GM23338 (cell line): Measurements from ENCODE around the gene CACTIN. TPM values are rescaled to one million over a fixed set of nuclear protein-coding genes. Genes with fewer than 3 reads are reported as not detected.

Experiments used
- ATAC-seq: fragments of 200-7000 bp; cut with Tn5 transposase; 3 replicates; pipeline ENCODE4 v1.9.1; 2020
- DNase-seq: peaks from one replicate; pipeline ENCODE4 v3.0.0-alpha.2; 2015; ENCODE audit warnings: low spot score
- H2AFZ ChIP-seq: fragments of 200-600 bp; sonication (generic); 2 replicates; pipeline ENCODE4 v1.8.0; 2016; ENCODE audit warnings: antibody characterized with exemption, mild to moderate bottlenecking, moderate library complexity
- H3F3A ChIP-seq: fragments of 200-600 bp; sonication (generic); replicated peaks from 2 replicates; pipeline ENCODE4 v1.8.0; 2017; ENCODE audit warnings: antibody characterized with exemption, mixed run types, low read depth
- H3K27ac ChIP-seq: fragments of 200-600 bp; sonication (generic); 2 replicates; pipeline ENCODE4 v1.6.1; 2016; ENCODE audit warnings: low read depth
- H3K27me3 ChIP-seq: fragments of 200-600 bp; sonication (generic); 2 replicates; pipeline ENCODE4 v1.8.0; 2016; ENCODE audit warnings: mild to moderate bottlenecking, mixed run types, moderate library complexity; ENCODE audit not compliant: insufficient read depth
- H3K36me3 ChIP-seq: fragments of 200-600 bp; sonication (generic); 2 replicates; pipeline ENCODE4 v1.8.0; 2016; ENCODE audit warnings: mild to moderate bottlenecking; ENCODE audit not compliant: insufficient read depth
- H3K4me1 ChIP-seq: fragments of 200-600 bp; sonication (generic); 2 replicates; pipeline ENCODE4 v1.8.0; 2016; ENCODE audit warnings: mild to moderate bottlenecking, moderate library complexity; ENCODE audit not compliant: insufficient read depth
- H3K4me2 ChIP-seq: fragments of 200-600 bp; sonication (generic); 2 replicates; pipeline ENCODE4 v1.7.1; 2017; ENCODE audit warnings: mixed run types
- H3K4me3 ChIP-seq: fragments of 200-600 bp; sonication (generic); 2 replicates; pipeline ENCODE4 v1.6.1; 2016; ENCODE audit warnings: mixed run types
- H3K79me2 ChIP-seq: fragments of 200-600 bp; sonication (generic); replicated peaks from 2 replicates; pipeline ENCODE4 v1.8.0; 2017; ENCODE audit warnings: mild to moderate bottlenecking; ENCODE audit not compliant: insufficient read depth
- H3K9me2 ChIP-seq: fragments of 200-600 bp; sonication (generic); 2 replicates; pipeline ENCODE4 v1.8.0; 2017; ENCODE audit not compliant: insufficient read depth
- H4K20me1 ChIP-seq: fragments of 200-600 bp; sonication (generic); replicated peaks from 2 replicates; pipeline ENCODE4 v1.8.0; 2017; ENCODE audit warnings: mild to moderate bottlenecking; ENCODE audit not compliant: insufficient read depth
- H3K27ac Mint-ChIP-seq: 2 replicates; pipeline ENCODE4 v1.8.0; 2020; ENCODE audit warnings: inconsistent platforms, mild to moderate bottlenecking, moderate library complexity, mixed read lengths
- H3K27me3 Mint-ChIP-seq: 3 replicates; pipeline ENCODE4 v1.8.0; 2022; ENCODE audit warnings: low read depth, mild to moderate bottlenecking, moderate library complexity, mixed read lengths, inconsistent platforms; ENCODE audit not compliant: insufficient read depth, poor library complexity
- H3K36me3 Mint-ChIP-seq: 3 replicates; pipeline ENCODE4 v1.8.0; 2021; ENCODE audit warnings: low read depth, mild to moderate bottlenecking, inconsistent platforms, moderate library complexity, mixed read lengths
- H3K4me1 Mint-ChIP-seq: 3 replicates; pipeline ENCODE4 v1.8.0; 2020; ENCODE audit warnings: mild to moderate bottlenecking, inconsistent platforms, mixed read lengths
- H3K4me3 Mint-ChIP-seq: 3 replicates; pipeline ENCODE4 v1.8.0; 2021; ENCODE audit warnings: moderate library complexity, mild to moderate bottlenecking, inconsistent platforms, mixed read lengths
- H3K9me3 Mint-ChIP-seq: 3 replicates; pipeline ENCODE4 v1.8.0; 2020; ENCODE audit warnings: moderate library complexity, mild to moderate bottlenecking, inconsistent platforms, mixed read lengths
- CREB1 ChIP-seq: fragments of 250-450 bp; sonication (Bioruptor Pico); IDR thresholded peaks from 2 replicates; pipeline ENCODE4 v1.5.0; 2020; ENCODE audit warnings: low read depth, mild to moderate bottlenecking, moderate library complexity
- EZH2phosphoT487 ChIP-seq: fragments of 200-600 bp; sonication (generic); IDR thresholded peaks from one replicate; pipeline ENCODE4 v1.8.1; 2018; ENCODE audit warnings: antibody characterized with exemption; ENCODE audit not compliant: unreplicated experiment
- JUNB ChIP-seq: IDR thresholded peaks from one replicate; pipeline ENCODE4 v1.6.1; 2016; ENCODE audit warnings: antibody characterized with exemption; ENCODE audit not compliant: unreplicated experiment
- NANOG ChIP-seq: IDR thresholded peaks from 2 replicates; pipeline ENCODE4 v1.6.1; 2016; ENCODE audit warnings: antibody characterized with exemption, borderline replicate concordance
- STAT1 ChIP-seq: IDR thresholded peaks from one replicate; pipeline ENCODE4 v1.6.1; 2016; ENCODE audit warnings: antibody characterized with exemption; ENCODE audit not compliant: unreplicated experiment
- ZNF331 ChIP-seq: fragments of 250-450 bp; sonication (Bioruptor Pico); IDR thresholded peaks from 2 replicates; pipeline ENCODE4 v1.5.0; 2020; ENCODE audit warnings: low read depth, mild to moderate bottlenecking, moderate library complexity
- polyA plus RNA-seq: library from polyadenylated mRNA; unstranded; fragments of >200 nt; fragmentation: Nextera tagmentation; extraction: Ambion mirVana; gene quantifications from 2 replicates; pipeline ENCODE4 v1.2.1, GENCODE V29; 2016
- total RNA-seq: library from RNA; depleted of rRNA; stranded (reverse); fragments of >200 nt; shearing (Covaris generic); gene quantifications from 2 replicates; pipeline ENCODE4 v1.2.3, GENCODE V29; 2014

Gene CACTIN
- total and polyA plus RNA-seq, 2 experiments from 2014 or later, result 14.3 to 47.4 TPM

DNA sequence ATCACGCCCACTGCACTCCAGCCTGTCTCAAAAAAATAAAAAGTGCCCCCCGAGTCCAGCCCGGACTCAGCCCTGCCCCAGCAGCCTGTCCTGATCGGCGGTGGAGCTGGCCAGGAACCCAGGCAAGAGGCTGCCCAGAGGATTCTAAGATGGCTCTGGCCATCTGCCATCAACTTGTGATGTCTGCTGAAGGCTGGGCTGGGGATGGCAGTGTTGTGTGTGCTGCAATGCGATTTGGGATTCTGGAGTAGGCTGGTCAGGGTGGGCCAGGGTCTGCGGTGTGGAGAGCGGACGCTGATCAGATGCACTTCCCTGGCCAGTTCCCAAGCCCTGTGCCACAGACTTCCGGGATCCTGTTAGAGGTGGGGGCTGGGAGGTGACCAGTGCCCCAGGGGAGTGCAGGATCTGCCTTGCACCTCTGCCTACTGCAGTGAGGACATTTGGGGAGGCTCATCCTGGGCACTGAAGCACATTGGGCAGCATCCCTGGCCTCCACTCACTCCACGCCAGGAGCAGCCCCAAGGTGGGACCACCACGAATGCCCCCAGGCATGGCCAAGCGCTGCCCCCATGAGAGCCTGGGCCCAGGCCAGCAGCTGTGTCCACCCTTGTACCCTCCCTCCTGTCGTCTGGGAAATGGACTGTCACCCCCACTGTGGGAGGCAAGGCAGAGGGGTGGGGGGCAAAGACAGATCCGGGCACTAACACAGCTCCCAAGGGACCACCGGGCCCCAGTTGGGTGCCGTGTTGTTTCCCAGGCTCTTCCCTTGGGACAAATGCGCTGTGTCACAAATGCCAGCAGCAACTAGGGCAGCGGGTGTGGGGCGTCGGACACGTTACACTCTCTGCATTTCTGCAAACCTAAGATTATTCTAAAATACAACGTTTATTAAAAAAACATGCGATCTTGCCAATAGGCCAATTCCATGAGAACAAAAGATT lies 16.5 kb downstream of the CACTIN start:
- H3K27me3 Mint-ChIP-seq, result peaks cover 1% of the 10 kb centered on the region
- Histone ChIP-seq H3K36me3 (no peaks in the 10 kb centered on the region), H3K79me2 (no peaks in the 10 kb centered on the region), H3K4me1 (peaks cover 10% of the 10 kb centered on the region), H3F3A (peaks cover 9% of the 10 kb centered on the region; the same call in 1 of the 2 replicates), H3K9me2 (no peaks in the 10 kb centered on the region), H4K20me1 (no peaks in the 10 kb centered on the region), H2AFZ (no peak overlapping the region), H3K4me3 (no peak overlapping the region), H3K4me2 (no peak overlapping the region), H3K27ac (no peak overlapping the region), H3K27me3 (peaks cover 11% of the 10 kb centered on the region)
- no peak overlapping the region for H3K4me3 Mint-ChIP-seq
- ATAC-seq, result no peak
- peaks cover 13% of the 10 kb centered on the region for H3K4me1 Mint-ChIP-seq
- no peaks in the 10 kb centered on the region for H3K9me3 Mint-ChIP-seq
- H3K36me3 Mint-ChIP-seq, result peaks cover 13% of the 10 kb centered on the region
- no peak for DNase-seq
- no peak overlapping the region for H3K27ac Mint-ChIP-seq
- no peak for TF ChIP-seq JUNB
- TF ChIP-seq NANOG, result no peak
- TF ChIP-seq ZNF331 (CRISPR knock-in tag), result no peak

DNA sequence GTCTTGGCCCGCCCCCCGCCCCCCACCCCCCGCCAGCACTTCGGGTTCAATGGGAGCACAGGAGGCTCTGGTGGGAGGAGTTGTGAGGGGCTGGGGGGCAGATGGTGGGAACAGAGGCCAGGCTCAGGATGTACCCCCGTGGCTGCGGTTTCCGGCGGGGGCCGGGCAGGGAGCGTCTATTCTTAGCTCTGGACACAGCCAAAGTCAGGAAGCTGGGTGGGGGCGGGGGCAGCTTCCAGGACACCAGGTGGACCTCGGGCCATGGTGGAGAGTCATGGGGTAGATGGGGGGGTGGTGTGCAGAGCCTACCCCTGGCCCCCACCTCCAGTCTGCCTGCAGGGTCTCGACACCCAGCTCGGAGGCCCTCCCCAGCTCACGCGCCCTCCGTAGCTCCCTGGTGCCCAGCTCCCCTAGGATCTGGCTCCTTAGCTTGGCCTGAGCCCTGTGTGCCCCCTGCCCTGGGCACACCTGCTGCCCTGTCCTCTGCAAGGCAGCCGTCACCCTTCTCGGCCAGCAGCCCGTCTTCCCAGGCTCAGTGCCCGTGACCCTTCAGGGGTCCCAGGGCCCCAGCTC lies 17.8 kb downstream of the CACTIN start:
- Histone ChIP-seq H3K4me2 (no peak overlapping the region), H4K20me1 (no peaks in the 10 kb centered on the region), H3K79me2 (no peaks in the 10 kb centered on the region), H3K27me3 (peaks cover 11% of the 10 kb centered on the region), H3K9me2 (no peaks in the 10 kb centered on the region), H2AFZ (no peak overlapping the region), H3K4me3 (no peak overlapping the region), H3F3A (peaks cover 9% of the 10 kb centered on the region; the same call in 1 of the 2 replicates), H3K4me1 (peaks cover 10% of the 10 kb centered on the region), H3K36me3 (no peaks in the 10 kb centered on the region), H3K27ac (no peak overlapping the region)
- TF ChIP-seq ZNF331 (CRISPR knock-in tag) (no peak), EZH2phosphoT487 (no peak), NANOG (no peak)
- H3K36me3 Mint-ChIP-seq, result peaks cover 13% of the 10 kb centered on the region
- H3K4me3 Mint-ChIP-seq, result no peak overlapping the region
- H3K27me3 Mint-ChIP-seq, result peaks cover 1% of the 10 kb centered on the region
- no peak overlapping the region for H3K27ac Mint-ChIP-seq
- H3K4me1 Mint-ChIP-seq, result peaks cover 13% of the 10 kb centered on the region
- H3K9me3 Mint-ChIP-seq, result no peaks in the 10 kb centered on the region
- ATAC-seq (no peak), DNase-seq (no peak)

DNA sequence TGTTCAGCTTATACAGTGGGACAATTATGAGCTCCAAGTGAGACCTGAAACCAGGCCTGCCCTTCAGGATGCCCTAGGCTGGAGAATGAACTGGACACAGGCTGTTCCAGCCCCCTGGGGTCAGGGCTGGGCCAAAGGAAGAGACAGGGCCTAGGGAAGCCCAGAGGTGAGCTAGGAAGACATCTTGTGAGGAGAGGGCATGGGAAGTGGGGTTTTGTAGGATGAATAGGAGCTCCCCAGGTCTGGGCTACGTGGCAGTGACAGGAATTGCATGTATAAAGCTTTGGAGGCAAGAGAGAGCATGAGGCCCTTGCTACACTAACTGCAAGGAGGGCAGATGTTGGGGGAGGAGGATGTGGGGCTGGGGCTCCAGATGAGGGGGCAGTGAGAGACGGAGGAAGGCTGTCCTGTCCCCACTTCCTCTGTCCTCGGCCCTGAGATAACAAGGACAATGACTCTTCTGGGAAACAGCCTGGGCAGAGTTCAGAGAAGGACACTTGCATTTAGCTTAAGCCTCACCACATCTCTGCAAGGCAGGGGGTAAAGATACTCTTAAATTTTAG lies 18.4 kb downstream of the CACTIN start:
- Histone ChIP-seq H3K9me2 (no peaks in the 10 kb centered on the region), H2AFZ (no peak overlapping the region), H3K27me3 (peaks cover 11% of the 10 kb centered on the region), H4K20me1 (no peaks in the 10 kb centered on the region), H3F3A (peaks cover 4% of the 10 kb centered on the region; the same call in 1 of the 2 replicates), H3K4me2 (peak overlapping the region; percentile 95; the same call in 1 of the 2 replicates), H3K79me2 (no peaks in the 10 kb centered on the region), H3K27ac (no peak overlapping the region), H3K4me3 (peak overlapping the region; percentile 64; the same call in 1 of the 2 replicates), H3K4me1 (peaks cover 10% of the 10 kb centered on the region), H3K36me3 (no peaks in the 10 kb centered on the region)
- ATAC-seq (no peak), DNase-seq (no peak)
- TF ChIP-seq STAT1, result no peak
- no peak for TF ChIP-seq CREB1 (CRISPR knock-in tag)
- Mint-ChIP-seq H3K36me3 (peaks cover 13% of the 10 kb centered on the region), H3K27ac (no peak overlapping the region), H3K4me1 (peaks cover 11% of the 10 kb centered on the region), H3K27me3 (peaks cover 4% of the 10 kb centered on the region), H3K9me3 (no peaks in the 10 kb centered on the region), H3K4me3 (peak overlapping the region; percentile 69; the same call in 2 of the 3 replicates)
